Measurements from ENCODE around the gene SDK2.
A peak's percentile ranks its signal among the peaks of the same experiment; 100 is the strongest.

Gene SDK2

DNA sequence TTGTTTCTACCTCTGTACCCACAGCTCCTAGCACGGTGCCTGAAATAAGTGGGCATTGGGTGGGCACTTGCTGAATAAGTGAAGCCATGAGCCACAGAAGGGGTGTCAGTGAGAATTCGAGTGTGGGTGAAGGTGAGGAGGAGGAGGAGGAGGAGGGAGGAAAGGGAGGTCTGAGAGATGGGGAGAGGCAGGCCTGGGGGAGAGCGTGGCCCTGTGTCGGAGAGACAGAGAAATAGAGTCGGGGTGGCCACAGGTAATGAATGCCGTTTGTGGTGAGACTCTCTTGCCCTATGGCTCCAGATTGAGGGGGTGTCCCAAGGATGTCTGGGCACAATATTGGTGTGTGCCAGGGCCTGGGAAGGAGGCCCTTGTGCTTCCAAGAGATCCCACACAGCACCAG lies 49.2 kb downstream of the SDK2 start:
- TF ChIP-seq GABPA (IDR thresholded peaks at IDR 0.05; ENCODE audit: low read depth): no peak
- TF ChIP-seq POLR2AphosphoS5 (IDR thresholded peaks at IDR 0.05; ENCODE audit: low read depth): no peak
- no peak for TF ChIP-seq SPI1 (IDR thresholded peaks at IDR 0.05; ENCODE audit: borderline replicate concordance, low read depth)
- TF ChIP-seq, protein P1, sequence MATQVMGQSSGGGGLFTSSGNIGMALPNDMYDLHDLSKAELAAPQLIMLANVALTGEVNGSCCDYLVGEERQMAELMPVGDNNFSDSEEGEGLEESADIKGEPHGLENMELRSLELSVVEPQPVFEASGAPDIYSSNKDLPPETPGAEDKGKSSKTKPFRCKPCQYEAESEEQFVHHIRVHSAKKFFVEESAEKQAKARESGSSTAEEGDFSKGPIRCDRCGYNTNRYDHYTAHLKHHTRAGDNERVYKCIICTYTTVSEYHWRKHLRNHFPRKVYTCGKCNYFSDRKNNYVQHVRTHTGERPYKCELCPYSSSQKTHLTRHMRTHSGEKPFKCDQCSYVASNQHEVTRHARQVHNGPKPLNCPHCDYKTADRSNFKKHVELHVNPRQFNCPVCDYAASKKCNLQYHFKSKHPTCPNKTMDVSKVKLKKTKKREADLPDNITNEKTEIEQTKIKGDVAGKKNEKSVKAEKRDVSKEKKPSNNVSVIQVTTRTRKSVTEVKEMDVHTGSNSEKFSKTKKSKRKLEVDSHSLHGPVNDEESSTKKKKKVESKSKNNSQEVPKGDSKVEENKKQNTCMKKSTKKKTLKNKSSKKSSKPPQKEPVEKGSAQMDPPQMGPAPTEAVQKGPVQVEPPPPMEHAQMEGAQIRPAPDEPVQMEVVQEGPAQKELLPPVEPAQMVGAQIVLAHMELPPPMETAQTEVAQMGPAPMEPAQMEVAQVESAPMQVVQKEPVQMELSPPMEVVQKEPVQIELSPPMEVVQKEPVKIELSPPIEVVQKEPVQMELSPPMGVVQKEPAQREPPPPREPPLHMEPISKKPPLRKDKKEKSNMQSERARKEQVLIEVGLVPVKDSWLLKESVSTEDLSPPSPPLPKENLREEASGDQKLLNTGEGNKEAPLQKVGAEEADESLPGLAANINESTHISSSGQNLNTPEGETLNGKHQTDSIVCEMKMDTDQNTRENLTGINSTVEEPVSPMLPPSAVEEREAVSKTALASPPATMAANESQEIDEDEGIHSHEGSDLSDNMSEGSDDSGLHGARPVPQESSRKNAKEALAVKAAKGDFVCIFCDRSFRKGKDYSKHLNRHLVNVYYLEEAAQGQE (IDR thresholded peaks at IDR 0.05; ENCODE audit: insufficient replicate concordance, low read depth): no peak
- TF ChIP-seq, protein P2, sequence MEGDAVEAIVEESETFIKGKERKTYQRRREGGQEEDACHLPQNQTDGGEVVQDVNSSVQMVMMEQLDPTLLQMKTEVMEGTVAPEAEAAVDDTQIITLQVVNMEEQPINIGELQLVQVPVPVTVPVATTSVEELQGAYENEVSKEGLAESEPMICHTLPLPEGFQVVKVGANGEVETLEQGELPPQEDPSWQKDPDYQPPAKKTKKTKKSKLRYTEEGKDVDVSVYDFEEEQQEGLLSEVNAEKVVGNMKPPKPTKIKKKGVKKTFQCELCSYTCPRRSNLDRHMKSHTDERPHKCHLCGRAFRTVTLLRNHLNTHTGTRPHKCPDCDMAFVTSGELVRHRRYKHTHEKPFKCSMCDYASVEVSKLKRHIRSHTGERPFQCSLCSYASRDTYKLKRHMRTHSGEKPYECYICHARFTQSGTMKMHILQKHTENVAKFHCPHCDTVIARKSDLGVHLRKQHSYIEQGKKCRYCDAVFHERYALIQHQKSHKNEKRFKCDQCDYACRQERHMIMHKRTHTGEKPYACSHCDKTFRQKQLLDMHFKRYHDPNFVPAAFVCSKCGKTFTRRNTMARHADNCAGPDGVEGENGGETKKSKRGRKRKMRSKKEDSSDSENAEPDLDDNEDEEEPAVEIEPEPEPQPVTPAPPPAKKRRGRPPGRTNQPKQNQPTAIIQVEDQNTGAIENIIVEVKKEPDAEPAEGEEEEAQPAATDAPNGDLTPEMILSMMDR (IDR thresholded peaks at IDR 0.05; ENCODE audit: insufficient read depth, low read length): no peak
- H3K27me3 ChIP-seq (ENCODE audit: insufficient read depth, poor library complexity, severe bottlenecking): no peaks in the 10 kb centered on the region
- DNase-seq (ENCODE audit: low read depth in 1 of 2, low spot score in 1 of 2): no peak
- H3K27ac ChIP-seq (replicated peaks): no peak overlapping the region
- no peak overlapping the region for H3K4me3 ChIP-seq (replicated peaks; ENCODE audit: insufficient read depth, low read length)

DNA sequence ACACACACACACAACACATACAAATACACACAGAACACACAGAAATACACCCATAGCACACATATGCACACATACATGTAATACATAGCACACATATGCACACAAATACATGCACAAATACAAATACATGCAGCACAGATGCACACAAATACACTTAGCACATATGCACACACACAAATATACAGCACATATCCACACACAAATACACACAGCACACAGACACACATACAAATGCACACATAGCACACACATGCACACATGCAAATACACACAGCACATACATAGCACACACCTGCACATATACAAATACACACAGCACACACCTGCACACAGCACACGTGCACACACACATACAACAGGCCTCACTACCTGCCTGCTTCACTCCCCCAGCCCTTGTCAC lies 49.6 kb downstream of the SDK2 start:
- H3K27me3 ChIP-seq (ENCODE audit: insufficient read depth, poor library complexity, severe bottlenecking): no peaks in the 10 kb centered on the region
- no peak overlapping the region for H3K4me3 ChIP-seq (replicated peaks; ENCODE audit: insufficient read depth, low read length)
- TF ChIP-seq, protein P1 (IDR thresholded peaks at IDR 0.05; ENCODE audit: insufficient replicate concordance, low read depth): no peak
- TF ChIP-seq POLR2AphosphoS5 (IDR thresholded peaks at IDR 0.05; ENCODE audit: low read depth) (no peak), GABPA (IDR thresholded peaks at IDR 0.05; ENCODE audit: low read depth) (no peak), SPI1 (IDR thresholded peaks at IDR 0.05; ENCODE audit: borderline replicate concordance, low read depth) (no peak)
- TF ChIP-seq, protein P2 (IDR thresholded peaks at IDR 0.05; ENCODE audit: insufficient read depth, low read length): no peak
- H3K27ac ChIP-seq (replicated peaks): no peak overlapping the region
- no peak for DNase-seq (ENCODE audit: low read depth in 1 of 2, low spot score in 1 of 2)

DNA sequence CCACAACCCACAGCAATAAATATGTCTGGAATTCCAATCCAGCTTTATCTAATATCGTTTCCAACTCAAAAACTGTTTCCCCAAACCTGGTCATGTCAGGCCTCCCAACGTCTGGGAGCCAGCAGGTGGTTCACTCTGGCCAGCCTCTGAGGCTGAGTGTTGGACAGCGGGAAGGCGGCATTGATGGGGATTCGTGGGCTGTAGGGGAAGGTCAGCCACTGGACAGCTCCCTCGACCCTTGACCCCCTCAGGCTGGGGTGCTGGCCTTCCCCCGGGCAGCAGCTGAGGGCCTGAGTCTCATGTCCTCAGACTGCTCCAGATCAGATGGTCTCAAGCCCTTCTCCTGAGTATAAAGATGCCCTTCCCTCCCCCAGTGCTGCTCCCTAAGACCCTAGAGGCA lies 50.2 kb downstream of the SDK2 start:
- no peak for TF ChIP-seq POLR2AphosphoS5 (IDR thresholded peaks at IDR 0.05; ENCODE audit: low read depth)
- TF ChIP-seq, protein P1 (IDR thresholded peaks at IDR 0.05; ENCODE audit: insufficient replicate concordance, low read depth): peak; percentile 53
- no peak overlapping the region for H3K27ac ChIP-seq (replicated peaks)
- H3K27me3 ChIP-seq (ENCODE audit: insufficient read depth, poor library complexity, severe bottlenecking): no peaks in the 10 kb centered on the region
- H3K4me3 ChIP-seq (replicated peaks; ENCODE audit: insufficient read depth, low read length): no peak overlapping the region
- no peak for DNase-seq (ENCODE audit: low read depth in 1 of 2, low spot score in 1 of 2)
